Large intestine (tissue), 3 donors: ENCODE data around the gene MAST4. TPM values are rescaled to one million over a fixed set of nuclear protein-coding genes. Genes with fewer than 3 reads are reported as not detected.

Experiments
- DNase-seq, 2 donors: peaks; one replicate each; pipeline versions ENCODE4 v3.0.0 to v3.0.0-alpha.2; 2013
- H3K27ac ChIP-seq: one replicate; pipeline ENCODE4 v1.5.1; 2013; ENCODE audit warnings: low read length
- H3K27me3 ChIP-seq: 2 replicates; pipeline ENCODE4 v1.6.1; 2013; ENCODE audit warnings: low read length; ENCODE audit not compliant: control insufficient read depth, insufficient read depth
- H3K36me3 ChIP-seq: 2 replicates; pipeline ENCODE4 v1.6.1; 2013; ENCODE audit warnings: low read length; ENCODE audit not compliant: control insufficient read depth, insufficient read depth
- H3K4me1 ChIP-seq: one replicate; pipeline ENCODE4 v1.6.1; 2013; ENCODE audit warnings: low read length; ENCODE audit not compliant: control insufficient read depth, insufficient read depth
- H3K4me3 ChIP-seq: one replicate; pipeline ENCODE4 v1.5.1; 2013; ENCODE audit warnings: low read length
- H3K9me3 ChIP-seq: one replicate; pipeline ENCODE4 v1.6.1; 2013; ENCODE audit warnings: mild to moderate bottlenecking, low read depth, low read length, moderate library complexity; ENCODE audit not compliant: control insufficient read depth
- WGBS: methylation state at CpG from one replicate; pipeline ENCODE4 v1.1.5; 2013; ENCODE audit warnings: low lambda C conversion rate; ENCODE audit not compliant: insufficient coverage; 5-methylcytosine and 5-hydroxymethylcytosine counted together
- polyA plus RNA-seq: library from polyadenylated mRNA; unstranded; fragments of 120-200 nt; gene quantifications from one replicate; pipeline ENCODE4 v1.2.1, GENCODE V29; 2013

MAST4 gene
- polyA plus RNA-seq, 1 donor: 14.8 TPM

- no peaks in the 10 kb centered on the region for H3K27me3 ChIP-seq
- H3K4me3 ChIP-seq: no peak overlapping the region
- no peaks in the 10 kb centered on the region for H3K9me3 ChIP-seq
- H3K36me3 ChIP-seq: no peaks in the 10 kb centered on the region
- WGBS: no CpG with 5 or more reads among the region's 4 CpGs
- no peak for DNase-seq
- H3K4me1 ChIP-seq: no peaks in the 10 kb centered on the region
- no peak overlapping the region for H3K27ac ChIP-seq
These were observed 300.0 kb downstream of the MAST4 start for GRCh38 chr5:66896171-66896570.

GRCh38 chr5:66897356-66897755 lies 301.2 kb downstream of the MAST4 start:
- no peak overlapping the region for H3K4me3 ChIP-seq
- no peaks in the 10 kb centered on the region for H3K36me3 ChIP-seq
- H3K27me3 ChIP-seq: no peaks in the 10 kb centered on the region
- no peak for DNase-seq
- H3K27ac ChIP-seq: no peak overlapping the region
- WGBS: 100% methylated on average over 1 of the region's 9 CpGs
- no peaks in the 10 kb centered on the region for H3K9me3 ChIP-seq
- no peaks in the 10 kb centered on the region for H3K4me1 ChIP-seq

GRCh38 chr5:66898241-66898995 lies 302.2 kb downstream of the MAST4 start:
- H3K27me3 ChIP-seq: no peaks in the 10 kb centered on the region
- H3K4me3 ChIP-seq: no peak overlapping the region
- H3K4me1 ChIP-seq: no peaks in the 10 kb centered on the region
- H3K36me3 ChIP-seq: no peaks in the 10 kb centered on the region
- H3K9me3 ChIP-seq: no peaks in the 10 kb centered on the region
- no peak for DNase-seq
- H3K27ac ChIP-seq: no peak overlapping the region
- WGBS: 80% methylated on average over 2 of the region's 2 CpGs

- H3K9me3 ChIP-seq: no peaks in the 10 kb centered on the region
- no peak overlapping the region for H3K27ac ChIP-seq
- H3K27me3 ChIP-seq: no peaks in the 10 kb centered on the region
- DNase-seq: no peak
- 60% methylated on average over 1 of the region's 1 CpG for WGBS
- no peaks in the 10 kb centered on the region for H3K4me1 ChIP-seq
- no peak overlapping the region for H3K4me3 ChIP-seq
- no peaks in the 10 kb centered on the region for H3K36me3 ChIP-seq
These were observed 307.0 kb downstream of the MAST4 start for GRCh38 chr5:66903218-66903617.

- H3K4me1 ChIP-seq: no peaks in the 10 kb centered on the region
- H3K36me3 ChIP-seq: no peaks in the 10 kb centered on the region
- H3K4me3 ChIP-seq: no peak overlapping the region
- no peaks in the 10 kb centered on the region for H3K9me3 ChIP-seq
- DNase-seq: no peak
- no CpG with 5 or more reads among the region's 3 CpGs for WGBS
- no peaks in the 10 kb centered on the region for H3K27me3 ChIP-seq
- H3K27ac ChIP-seq: no peak overlapping the region
These were observed 307.5 kb downstream of the MAST4 start for GRCh38 chr5:66903709-66904108.

GRCh38 chr5:66904189-66904588 lies 308.0 kb downstream of the MAST4 start:
- 0% methylated on average over 1 of the region's 3 CpGs for WGBS
- no peak for DNase-seq
- Histone ChIP-seq H3K36me3 (no peaks in the 10 kb centered on the region), H3K4me3 (no peak overlapping the region), H3K27ac (no peak overlapping the region), H3K27me3 (no peaks in the 10 kb centered on the region), H3K4me1 (no peaks in the 10 kb centered on the region), H3K9me3 (no peaks in the 10 kb centered on the region)

GRCh38 chr5:66906021-66906420 lies 309.8 kb downstream of the MAST4 start:
- no CpG with 5 or more reads among the region's 3 CpGs for WGBS
- H3K4me1 ChIP-seq: no peaks in the 10 kb centered on the region
- no peaks in the 10 kb centered on the region for H3K36me3 ChIP-seq

GRCh38 chr5:66908230-66908629 lies 312.0 kb downstream of the MAST4 start:
- H3K9me3 ChIP-seq: no peaks in the 10 kb centered on the region
- no peak overlapping the region for H3K27ac ChIP-seq
- no peak for DNase-seq
- no peaks in the 10 kb centered on the region for H3K36me3 ChIP-seq
- no peak overlapping the region for H3K4me3 ChIP-seq
- H3K4me1 ChIP-seq: no peaks in the 10 kb centered on the region
- no peaks in the 10 kb centered on the region for H3K27me3 ChIP-seq
- 100% methylated on average over 1 of the region's 1 CpG for WGBS

More at GRCh38 chr5:66906021-66906420, 309.8 kb downstream of the MAST4 start:
- H3K4me3 ChIP-seq: no peak overlapping the region
- H3K27me3 ChIP-seq: no peaks in the 10 kb centered on the region
- H3K27ac ChIP-seq: no peak overlapping the region
- H3K9me3 ChIP-seq: no peaks in the 10 kb centered on the region
- no peak for DNase-seq

GRCh38 chr5:66909364-66909763 lies 313.2 kb downstream of the MAST4 start:
- DNase-seq: no peak
- Histone ChIP-seq H3K27ac (no peak overlapping the region), H3K4me3 (no peak overlapping the region), H3K36me3 (no peaks in the 10 kb centered on the region), H3K9me3 (no peaks in the 10 kb centered on the region), H3K4me1 (no peaks in the 10 kb centered on the region), H3K27me3 (no peaks in the 10 kb centered on the region)
- no CpG with 5 or more reads among the region's 3 CpGs for WGBS

- Histone ChIP-seq H3K36me3 (no peaks in the 10 kb centered on the region), H3K27me3 (no peaks in the 10 kb centered on the region), H3K9me3 (no peaks in the 10 kb centered on the region), H3K27ac (no peak overlapping the region), H3K4me3 (no peak overlapping the region), H3K4me1 (no peaks in the 10 kb centered on the region)
- no peak for DNase-seq
These were observed 316.6 kb downstream of the MAST4 start for GRCh38 chr5:66912787-66913186.

GRCh38 chr5:66915531-66915930 lies 319.3 kb downstream of the MAST4 start:
- WGBS: no CpG with 5 or more reads among the region's 7 CpGs
- Histone ChIP-seq H3K27ac (no peak overlapping the region), H3K9me3 (no peaks in the 10 kb centered on the region), H3K36me3 (no peaks in the 10 kb centered on the region), H3K4me3 (no peak overlapping the region), H3K4me1 (no peaks in the 10 kb centered on the region), H3K27me3 (no peaks in the 10 kb centered on the region)
- DNase-seq: no peak
